ENCODE results near the gene NLRP1.

Gene NLRP1

DNA sequence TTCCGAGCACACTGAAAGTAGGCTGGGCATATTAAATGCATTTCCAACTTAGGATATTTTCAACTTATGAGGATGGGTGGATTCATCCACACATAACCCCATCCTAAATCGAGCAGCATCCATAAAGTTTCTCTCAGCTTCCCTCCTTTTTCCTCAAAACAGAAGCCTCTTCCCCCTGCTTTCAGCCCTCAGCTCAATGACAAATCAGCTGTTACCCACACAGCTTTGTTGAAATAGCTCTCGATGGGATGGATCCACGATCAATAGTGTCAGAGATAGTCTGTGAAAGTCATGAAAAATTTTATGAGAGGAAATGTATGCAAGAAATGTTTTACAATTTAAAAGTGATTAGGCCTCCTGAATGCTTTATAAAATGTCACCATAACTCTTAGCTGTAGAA, 118.0 kb downstream of the NLRP1 start:
- no peak for DNase-seq

DNA sequence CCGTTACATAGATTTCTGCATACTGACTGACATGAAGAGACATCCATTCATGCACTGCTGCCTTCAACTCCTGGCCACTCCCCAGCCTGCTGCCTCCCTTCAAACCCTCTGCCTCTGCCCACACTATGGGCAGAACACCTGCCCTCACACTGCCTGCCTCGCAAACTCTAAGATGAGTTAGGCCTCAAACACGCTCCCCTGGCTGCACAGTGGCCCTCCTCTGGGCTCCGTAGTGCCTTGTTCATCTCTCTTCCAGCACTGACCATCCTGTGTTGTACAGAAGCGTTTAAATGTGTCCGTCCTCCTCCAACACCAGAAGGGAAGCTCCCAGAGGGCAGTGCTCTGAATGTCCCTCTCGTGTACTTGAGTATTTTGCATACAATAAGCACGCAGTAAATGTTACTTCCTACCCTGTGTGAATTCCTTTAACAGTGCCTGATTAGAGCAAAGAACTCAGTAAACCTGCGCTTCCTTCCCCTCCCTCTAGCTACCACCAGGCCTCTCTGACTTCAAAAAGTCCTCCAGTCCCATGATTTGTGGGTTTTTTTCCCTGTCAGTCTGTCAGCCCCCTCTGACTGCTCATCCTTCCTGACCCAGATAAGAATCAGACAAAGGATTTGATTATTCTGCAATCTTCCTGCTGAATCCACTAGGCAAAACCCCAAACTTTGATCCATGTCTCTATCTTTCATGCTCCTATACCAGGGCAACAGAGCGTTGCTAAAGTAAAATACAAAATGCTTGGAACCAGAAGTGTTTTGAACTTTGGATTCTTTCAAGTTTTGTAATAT, 119.4 kb downstream of the NLRP1 start:
- DNase-seq = no peak
